IMR-90 (cell line): ENCODE measurements around the gene ACTMAP.

Source experiments
- BHLHE40 ChIP-seq: fragments of 150-350 bp; IDR thresholded peaks from 2 replicates; pipeline ENCODE4 v1.6.1; 2016; ENCODE audit warnings: mild to moderate bottlenecking, low read depth, low read length
- CEBPB ChIP-seq: IDR thresholded peaks from 2 replicates; pipeline ENCODE4 v1.6.1; 2012; ENCODE audit warnings: low read depth, low read length, improper control_type of control experiment
- POLR2A ChIP-seq: IDR thresholded peaks from 2 replicates; pipeline ENCODE4 v1.6.1; 2012; ENCODE audit warnings: mild to moderate bottlenecking, low read depth, low read length
- RAD21 ChIP-seq: IDR thresholded peaks from 2 replicates; pipeline ENCODE4 v1.6.1; 2012; ENCODE audit warnings: low read length, improper control_type of control experiment
- RFX5 ChIP-seq: IDR thresholded peaks from 2 replicates; pipeline ENCODE4 v1.8.0; 2012; ENCODE audit warnings: low read depth, mild to moderate bottlenecking, low read length, moderate library complexity
- SMC3 ChIP-seq: fragments of 150-350 bp; IDR thresholded peaks from 2 replicates; pipeline ENCODE4 v1.6.1; 2016; ENCODE audit warnings: low read depth, mild to moderate bottlenecking, antibody characterized with exemption, low read length, moderate library complexity
- TF ChIP-seq, protein P1 (sequence below): conservative IDR thresholded peaks from 2 replicates; pipeline ENCODE4 v1.5.1; 2012; ENCODE audit warnings: mild to moderate bottlenecking, low read depth, low read length, improper control_type of control experiment

GRCh38 chr19:40709817-40710216, 40.5 kb downstream of the ACTMAP start:
- TF ChIP-seq, protein P1, sequence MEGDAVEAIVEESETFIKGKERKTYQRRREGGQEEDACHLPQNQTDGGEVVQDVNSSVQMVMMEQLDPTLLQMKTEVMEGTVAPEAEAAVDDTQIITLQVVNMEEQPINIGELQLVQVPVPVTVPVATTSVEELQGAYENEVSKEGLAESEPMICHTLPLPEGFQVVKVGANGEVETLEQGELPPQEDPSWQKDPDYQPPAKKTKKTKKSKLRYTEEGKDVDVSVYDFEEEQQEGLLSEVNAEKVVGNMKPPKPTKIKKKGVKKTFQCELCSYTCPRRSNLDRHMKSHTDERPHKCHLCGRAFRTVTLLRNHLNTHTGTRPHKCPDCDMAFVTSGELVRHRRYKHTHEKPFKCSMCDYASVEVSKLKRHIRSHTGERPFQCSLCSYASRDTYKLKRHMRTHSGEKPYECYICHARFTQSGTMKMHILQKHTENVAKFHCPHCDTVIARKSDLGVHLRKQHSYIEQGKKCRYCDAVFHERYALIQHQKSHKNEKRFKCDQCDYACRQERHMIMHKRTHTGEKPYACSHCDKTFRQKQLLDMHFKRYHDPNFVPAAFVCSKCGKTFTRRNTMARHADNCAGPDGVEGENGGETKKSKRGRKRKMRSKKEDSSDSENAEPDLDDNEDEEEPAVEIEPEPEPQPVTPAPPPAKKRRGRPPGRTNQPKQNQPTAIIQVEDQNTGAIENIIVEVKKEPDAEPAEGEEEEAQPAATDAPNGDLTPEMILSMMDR: no peak
- TF ChIP-seq RFX5: no peak
- no peak for TF ChIP-seq BHLHE40
- TF ChIP-seq RAD21: no peak
- no peak for TF ChIP-seq POLR2A
- TF ChIP-seq SMC3: no peak
- TF ChIP-seq CEBPB: no peak
